CD4-positive, alpha-beta T cell treated with Interleukin-6 for 4 hours (primary cell): ENCODE measurements around the gene MYO1D.
A peak's percentile ranks its signal among the peaks of the same experiment; 100 is the strongest.
"Not testable (repeated sequence)": the region's sequence is repeated elsewhere in the genome, so short reads cannot be mapped to it uniquely, and the experiment has no call there.

Experiments used
- DNase-seq: peaks from one replicate; pipeline ENCODE4 v3.0.0-alpha.2; 2020; ENCODE audit warnings: mixed read lengths

Gene MYO1D

GRCh38 chr17:32660496-32660985, 216.4 kb downstream of the MYO1D start:
- no peak for DNase-seq

GRCh38 chr17:32659419-32659842, 217.5 kb downstream of the MYO1D start:
- peak; percentile 68 for DNase-seq

GRCh38 chr17:32658470-32659418, 218.2 kb downstream of the MYO1D start:
- DNase-seq, result no peak

GRCh38 chr17:32656886-32657285, 220.0 kb downstream of the MYO1D start:
- DNase-seq, result no peak

GRCh38 chr17:32654324-32654723, 222.6 kb downstream of the MYO1D start:
- DNase-seq, result no peak

- DNase-seq, result no peak
Measured at GRCh38 chr17:32651084-32651483, 225.8 kb downstream of the MYO1D start.

GRCh38 chr17:32648450-32648849, 228.5 kb downstream of the MYO1D start:
- DNase-seq, result no peak

- no peak for DNase-seq
Measured at GRCh38 chr17:32646941-32647340, 230.0 kb downstream of the MYO1D start.

- not testable (repeated sequence) for DNase-seq
Measured at GRCh38 chr17:32641514-32641913, 235.4 kb downstream of the MYO1D start.

GRCh38 chr17:32636598-32637218, 240.2 kb downstream of the MYO1D start:
- no peak for DNase-seq

GRCh38 chr17:32634167-32634566, 242.8 kb downstream of the MYO1D start:
- no peak for DNase-seq

GRCh38 chr17:32631341-32632096, 245.4 kb downstream of the MYO1D start:
- DNase-seq, result no peak

GRCh38 chr17:32629563-32630190, 247.2 kb downstream of the MYO1D start:
- DNase-seq, result no peak

GRCh38 chr17:32628271-32629044, 248.5 kb downstream of the MYO1D start:
- no peak for DNase-seq

- DNase-seq, result no peak
Measured at GRCh38 chr17:32627239-32627996, 249.5 kb downstream of the MYO1D start.

- DNase-seq, result no peak
Measured at GRCh38 chr17:32626379-32626791, 250.5 kb downstream of the MYO1D start.

GRCh38 chr17:32625971-32626370, 251.0 kb downstream of the MYO1D start:
- DNase-seq, result no peak

- no peak for DNase-seq
Measured at GRCh38 chr17:32623196-32623595, 253.7 kb downstream of the MYO1D start.

- DNase-seq, result no peak
Measured at GRCh38 chr17:32622540-32622939, 254.4 kb downstream of the MYO1D start.

- no peak for DNase-seq
Measured at GRCh38 chr17:32621612-32622312, 255.2 kb downstream of the MYO1D start.
